Measurements from ENCODE around the gene KCNQ2.

KCNQ2 gene

GRCh38 chr20:63509088-63509564 lies 36.7 kb upstream of the KCNQ2 start:
- DNase-seq (ENCODE audit: insufficient read length), result no peak
- TF ChIP-seq POLR2A (IDR thresholded peaks at IDR 0.05; ENCODE audit: low read depth, low read length) (no peak), TAF1 (IDR thresholded peaks at IDR 0.05; ENCODE audit: borderline replicate concordance, low read depth, low read length) (no peak), POLR2AphosphoS5 (IDR thresholded peaks at IDR 0.05; ENCODE audit: low read depth, low read length) (no peak)
- no peak for FAIRE-seq

GRCh38 chr20:63508072-63508768 lies 35.8 kb upstream of the KCNQ2 start:
- FAIRE-seq (no peak), DNase-seq (ENCODE audit: insufficient read length) (no peak)
- TF ChIP-seq TAF1 (IDR thresholded peaks at IDR 0.05; ENCODE audit: borderline replicate concordance, low read depth, low read length), result no peak
- no peak for TF ChIP-seq POLR2AphosphoS5 (IDR thresholded peaks at IDR 0.05; ENCODE audit: low read depth, low read length)
- TF ChIP-seq POLR2A (IDR thresholded peaks at IDR 0.05; ENCODE audit: low read depth, low read length), result no peak

- no peak for TF ChIP-seq POLR2A (IDR thresholded peaks at IDR 0.05; ENCODE audit: low read depth, low read length)
- no peak for TF ChIP-seq TAF1 (IDR thresholded peaks at IDR 0.05; ENCODE audit: borderline replicate concordance, low read depth, low read length)
- TF ChIP-seq POLR2AphosphoS5 (IDR thresholded peaks at IDR 0.05; ENCODE audit: low read depth, low read length), result no peak
- no peak for FAIRE-seq
- DNase-seq (ENCODE audit: insufficient read length), result no peak
Observed at GRCh38 chr20:63507083-63507743, 34.8 kb upstream of the KCNQ2 start.

- no peak for DNase-seq (ENCODE audit: insufficient read length)
- FAIRE-seq, result no peak
- TF ChIP-seq POLR2A (IDR thresholded peaks at IDR 0.05; ENCODE audit: low read depth, low read length) (no peak), POLR2AphosphoS5 (IDR thresholded peaks at IDR 0.05; ENCODE audit: low read depth, low read length) (no peak), TAF1 (IDR thresholded peaks at IDR 0.05; ENCODE audit: borderline replicate concordance, low read depth, low read length) (no peak)
Observed at GRCh38 chr20:63505723-63506122, 33.3 kb upstream of the KCNQ2 start.

GRCh38 chr20:63505281-63505680 lies 32.8 kb upstream of the KCNQ2 start:
- no peak for FAIRE-seq
- TF ChIP-seq POLR2AphosphoS5 (IDR thresholded peaks at IDR 0.05; ENCODE audit: low read depth, low read length) (no peak), TAF1 (IDR thresholded peaks at IDR 0.05; ENCODE audit: borderline replicate concordance, low read depth, low read length) (no peak), POLR2A (IDR thresholded peaks at IDR 0.05; ENCODE audit: low read depth, low read length) (no peak)
- no peak for DNase-seq (ENCODE audit: insufficient read length)

- DNase-seq (ENCODE audit: insufficient read length) (no peak), FAIRE-seq (no peak)
- no peak for TF ChIP-seq TAF1 (IDR thresholded peaks at IDR 0.05; ENCODE audit: borderline replicate concordance, low read depth, low read length)
- no peak for TF ChIP-seq POLR2A (IDR thresholded peaks at IDR 0.05; ENCODE audit: low read depth, low read length)
- no peak for TF ChIP-seq POLR2AphosphoS5 (IDR thresholded peaks at IDR 0.05; ENCODE audit: low read depth, low read length)
Observed at GRCh38 chr20:63504642-63505041, 32.2 kb upstream of the KCNQ2 start.

GRCh38 chr20:63503524-63503923 lies 31.1 kb upstream of the KCNQ2 start:
- no peak for FAIRE-seq

GRCh38 chr20:63502671-63503172 lies 30.3 kb upstream of the KCNQ2 start:
- no peak for TF ChIP-seq TAF1 (IDR thresholded peaks at IDR 0.05; ENCODE audit: borderline replicate concordance, low read depth, low read length)
- no peak for TF ChIP-seq POLR2AphosphoS5 (IDR thresholded peaks at IDR 0.05; ENCODE audit: low read depth, low read length)
- no peak for TF ChIP-seq POLR2A (IDR thresholded peaks at IDR 0.05; ENCODE audit: low read depth, low read length)
- FAIRE-seq, result no peak
- DNase-seq (ENCODE audit: insufficient read length), result no peak

More at GRCh38 chr20:63503524-63503923, 31.1 kb upstream of the KCNQ2 start:
- no peak for DNase-seq (ENCODE audit: insufficient read length)
- TF ChIP-seq POLR2AphosphoS5 (IDR thresholded peaks at IDR 0.05; ENCODE audit: low read depth, low read length) (no peak), TAF1 (IDR thresholded peaks at IDR 0.05; ENCODE audit: borderline replicate concordance, low read depth, low read length) (no peak), POLR2A (IDR thresholded peaks at IDR 0.05; ENCODE audit: low read depth, low read length) (no peak)

GRCh38 chr20:63501818-63502670 lies 29.6 kb upstream of the KCNQ2 start:
- DNase-seq (ENCODE audit: insufficient read length) (no peak), FAIRE-seq (no peak)
- no peak for TF ChIP-seq TAF1 (IDR thresholded peaks at IDR 0.05; ENCODE audit: borderline replicate concordance, low read depth, low read length)
- no peak for TF ChIP-seq POLR2AphosphoS5 (IDR thresholded peaks at IDR 0.05; ENCODE audit: low read depth, low read length)
- TF ChIP-seq POLR2A (IDR thresholded peaks at IDR 0.05; ENCODE audit: low read depth, low read length), result no peak

- no peak for TF ChIP-seq TAF1 (IDR thresholded peaks at IDR 0.05; ENCODE audit: borderline replicate concordance, low read depth, low read length)
- no peak for TF ChIP-seq POLR2A (IDR thresholded peaks at IDR 0.05; ENCODE audit: low read depth, low read length)
- TF ChIP-seq POLR2AphosphoS5 (IDR thresholded peaks at IDR 0.05; ENCODE audit: low read depth, low read length), result no peak
Observed at GRCh38 chr20:63500902-63501817, 28.7 kb upstream of the KCNQ2 start.

More at GRCh38 chr20:63500902-63501817, 28.7 kb upstream of the KCNQ2 start:
- DNase-seq (ENCODE audit: insufficient read length) (no peak), FAIRE-seq (no peak)
